HepG2 (cell line): ENCODE measurements around the gene LRRC4C.

Experiments
- CBFB ChIP-seq: sonication (generic); formaldehyde crosslinking; IDR thresholded peaks from 2 replicates; pipeline ENCODE4 v1.4.0; 2020; ENCODE audit warnings: missing genetic modification reagents
- TF ChIP-seq, protein P1 (sequence below): sonication (generic); formaldehyde crosslinking; IDR thresholded peaks from 2 replicates; pipeline ENCODE4 v1.9.0; 2021; ENCODE audit warnings: missing genetic modification reagents, borderline replicate concordance

DNA sequence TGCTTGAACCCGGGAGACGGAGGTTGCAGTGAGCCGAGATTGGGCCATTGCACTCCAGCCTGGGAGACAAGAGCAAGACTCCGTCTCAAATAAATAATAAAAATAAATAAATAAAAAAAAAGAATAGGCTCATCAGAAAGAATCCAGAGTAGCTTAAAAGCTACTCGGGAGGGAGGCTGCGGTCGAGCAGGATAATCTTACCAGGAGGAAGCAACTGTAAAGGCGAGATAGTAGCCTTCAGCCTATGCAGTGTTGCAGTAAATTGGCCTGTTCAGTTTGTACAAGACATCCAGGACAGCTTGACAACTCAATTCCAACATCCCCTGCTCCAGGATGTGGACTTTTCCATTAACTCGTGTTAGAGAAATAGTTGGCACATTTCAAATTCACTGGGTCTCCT lies 1164.7 kb downstream of the LRRC4C start:
- no peak for TF ChIP-seq CBFB
- TF ChIP-seq, protein P1, sequence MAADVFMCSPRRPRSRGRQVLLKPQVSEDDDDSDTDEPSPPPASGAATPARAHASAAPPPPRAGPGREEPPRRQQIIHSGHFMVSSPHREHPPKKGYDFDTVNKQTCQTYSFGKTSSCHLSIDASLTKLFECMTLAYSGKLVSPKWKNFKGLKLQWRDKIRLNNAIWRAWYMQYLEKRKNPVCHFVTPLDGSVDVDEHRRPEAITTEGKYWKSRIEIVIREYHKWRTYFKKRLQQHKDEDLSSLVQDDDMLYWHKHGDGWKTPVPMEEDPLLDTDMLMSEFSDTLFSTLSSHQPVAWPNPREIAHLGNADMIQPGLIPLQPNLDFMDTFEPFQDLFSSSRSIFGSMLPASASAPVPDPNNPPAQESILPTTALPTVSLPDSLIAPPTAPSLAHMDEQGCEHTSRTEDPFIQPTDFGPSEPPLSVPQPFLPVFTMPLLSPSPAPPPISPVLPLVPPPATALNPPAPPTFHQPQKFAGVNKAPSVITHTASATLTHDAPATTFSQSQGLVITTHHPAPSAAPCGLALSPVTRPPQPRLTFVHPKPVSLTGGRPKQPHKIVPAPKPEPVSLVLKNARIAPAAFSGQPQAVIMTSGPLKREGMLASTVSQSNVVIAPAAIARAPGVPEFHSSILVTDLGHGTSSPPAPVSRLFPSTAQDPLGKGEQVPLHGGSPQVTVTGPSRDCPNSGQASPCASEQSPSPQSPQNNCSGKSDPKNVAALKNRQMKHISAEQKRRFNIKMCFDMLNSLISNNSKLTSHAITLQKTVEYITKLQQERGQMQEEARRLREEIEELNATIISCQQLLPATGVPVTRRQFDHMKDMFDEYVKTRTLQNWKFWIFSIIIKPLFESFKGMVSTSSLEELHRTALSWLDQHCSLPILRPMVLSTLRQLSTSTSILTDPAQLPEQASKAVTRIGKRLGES = no peak
